SIG-M5 treated with dmso at 0.1 percent for 504 hours (cell line): ENCODE results near the gene CPEB3.

ENCODE experiments used
- DNase-seq: peaks from one replicate; lab custom pipeline; 2025; ENCODE audit not compliant: unreplicated experiment; lab: John Stamatoyannopoulos, UW

Gene CPEB3

DNA sequence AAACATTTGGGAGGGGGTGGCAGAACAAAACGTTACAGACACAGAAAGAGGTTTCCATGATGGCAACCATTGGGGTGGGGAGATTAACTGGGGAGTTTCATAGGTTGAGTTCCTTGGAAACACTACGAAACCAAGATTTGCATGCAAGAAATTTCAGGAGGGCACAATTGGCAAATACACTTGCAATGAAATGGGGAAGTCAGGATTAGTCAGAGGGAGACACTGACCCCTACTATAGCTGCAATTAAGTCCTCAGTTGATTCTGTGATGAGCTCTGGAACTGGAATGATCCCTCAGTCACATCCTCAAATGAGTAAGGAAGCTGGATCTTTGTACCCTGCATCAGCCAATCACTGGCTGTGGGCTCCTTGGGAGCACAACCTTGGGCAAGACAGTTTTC lies 22.1 kb downstream of the CPEB3 start:
- DNase-seq = peak; percentile 76

GRCh38 chr10:92267343-92267742 lies 23.5 kb downstream of the CPEB3 start:
- DNase-seq = no peak

GRCh38 chr10:92265687-92266258 lies 25.1 kb downstream of the CPEB3 start:
- no peak for DNase-seq

DNA sequence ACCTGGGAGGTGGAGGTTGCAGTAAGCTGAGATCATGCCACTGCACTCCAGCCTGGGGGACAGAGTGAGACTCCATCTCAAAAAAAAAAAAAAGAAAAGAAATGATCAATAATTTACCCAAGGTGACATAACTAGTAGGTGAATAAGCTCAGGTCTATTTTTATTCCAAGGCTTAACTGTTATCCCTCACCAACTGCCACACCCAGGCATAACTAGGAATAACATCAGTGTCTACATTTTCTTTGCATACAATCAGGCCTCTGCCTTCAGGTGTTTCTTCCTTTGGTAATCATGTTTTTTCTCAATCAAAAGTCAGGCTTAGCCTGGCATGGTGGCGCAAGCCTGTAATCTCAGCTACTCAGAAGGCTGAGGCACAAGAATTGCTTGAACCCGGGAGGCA lies 26.6 kb downstream of the CPEB3 start:
- DNase-seq = no peak

DNA sequence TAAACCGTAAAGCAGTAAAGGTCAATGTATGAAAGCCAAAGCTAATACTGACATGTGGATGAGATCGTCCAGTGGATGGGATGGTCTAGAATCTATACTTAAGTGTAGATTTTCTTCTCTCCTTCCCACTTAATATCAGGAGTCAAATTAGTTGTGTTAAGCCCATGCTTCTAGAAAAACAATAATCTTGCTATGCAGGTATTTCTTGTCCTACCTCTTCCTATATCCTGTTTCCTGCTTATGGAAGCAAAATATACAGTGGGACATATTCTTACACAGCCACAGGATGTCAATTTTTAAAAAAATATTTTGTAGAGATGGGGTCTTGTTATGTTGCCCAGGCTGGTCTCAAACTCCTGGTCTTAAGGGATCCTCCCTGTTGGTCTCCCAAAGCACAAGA lies 27.5 kb downstream of the CPEB3 start:
- DNase-seq = no peak

DNA sequence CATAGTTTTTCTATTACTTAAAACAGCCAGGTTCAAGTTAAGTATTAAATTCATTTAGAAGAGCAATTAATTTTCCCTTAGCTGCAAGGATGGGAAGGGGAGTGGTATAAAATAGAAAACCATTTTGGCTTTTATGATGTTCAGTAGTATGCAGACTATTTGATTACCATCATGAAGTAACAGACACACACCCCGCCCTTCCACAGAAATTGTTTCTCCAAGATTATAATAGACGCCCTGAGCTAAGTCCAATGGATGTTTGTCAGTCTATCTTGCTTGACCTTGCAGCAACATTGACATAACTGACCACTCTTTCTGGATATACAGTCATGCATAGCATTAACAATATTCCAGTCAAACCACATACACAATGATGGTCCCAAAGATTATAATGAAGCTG lies 42.3 kb downstream of the CPEB3 start:
- DNase-seq = no peak

GRCh38 chr10:92244796-92245195 lies 46.1 kb downstream of the CPEB3 start:
- no peak for DNase-seq

GRCh38 chr10:92242910-92243671 lies 47.8 kb downstream of the CPEB3 start:
- peak; percentile 82 for DNase-seq

DNA sequence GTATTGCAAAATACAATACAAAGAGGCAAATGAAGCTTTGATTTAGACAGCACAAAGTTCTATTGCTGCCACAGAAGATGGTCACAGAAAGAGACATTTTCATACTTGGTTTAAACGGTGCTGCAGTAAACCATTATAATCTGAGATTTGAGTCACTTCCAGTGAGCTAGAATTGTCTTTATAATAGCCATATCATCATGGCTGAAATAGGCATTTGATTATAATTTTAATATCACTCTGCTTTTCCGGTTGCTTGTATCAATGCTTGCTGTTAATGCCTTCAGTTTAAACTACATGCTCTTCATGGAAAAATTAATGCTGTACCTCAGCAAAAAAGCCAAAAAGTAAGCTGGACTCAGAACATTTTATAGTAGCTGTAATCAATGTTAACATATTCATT lies 48.5 kb downstream of the CPEB3 start:
- DNase-seq = no peak

- DNase-seq = no peak
These were observed 49.4 kb downstream of the CPEB3 start for GRCh38 chr10:92241501-92241900.

GRCh38 chr10:92241158-92241500 lies 49.7 kb downstream of the CPEB3 start:
- DNase-seq = no peak

- peak; percentile 91 for DNase-seq
These were observed 50.4 kb downstream of the CPEB3 start for GRCh38 chr10:92240289-92241157.

DNA sequence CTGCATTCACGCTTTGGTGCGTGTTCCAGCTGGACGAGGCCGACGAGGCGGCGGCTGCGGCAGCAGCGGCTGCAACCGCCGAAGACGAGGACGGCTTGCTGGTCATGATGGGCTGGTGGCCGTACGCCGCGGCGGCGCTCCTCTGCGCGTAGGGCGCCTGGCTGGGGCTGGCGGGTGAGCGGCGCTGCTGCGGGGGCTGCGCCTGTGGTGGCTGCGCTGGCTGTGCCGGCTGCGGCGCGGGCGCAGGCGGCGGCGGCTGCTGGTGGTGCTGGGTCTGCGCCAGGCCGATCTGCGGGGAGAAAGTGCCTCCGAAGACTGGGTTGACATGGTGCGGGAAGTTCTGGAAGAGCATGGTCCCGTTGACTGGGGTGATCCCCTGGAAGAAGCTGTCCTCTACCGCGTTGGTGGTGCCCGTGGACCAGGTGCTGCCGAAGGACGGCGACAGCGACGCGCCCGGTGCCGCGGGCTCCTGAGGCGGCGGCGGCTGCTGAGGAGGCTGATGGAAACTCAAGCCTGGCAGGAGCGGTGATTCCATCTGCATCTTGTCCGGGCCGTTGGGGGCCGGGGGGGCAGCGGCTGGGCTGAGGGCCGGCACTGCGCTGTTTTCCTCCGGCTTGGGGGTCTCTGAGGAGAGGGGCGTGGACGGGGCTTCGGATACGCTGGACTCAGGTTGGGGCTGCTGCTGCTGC lies 51.1 kb downstream of the CPEB3 start:
- DNase-seq = no peak

GRCh38 chr10:92239151-92239599 lies 51.7 kb downstream of the CPEB3 start:
- DNase-seq = no peak

GRCh38 chr10:92238586-92239098 lies 52.2 kb downstream of the CPEB3 start:
- DNase-seq = peak; percentile 51

DNA sequence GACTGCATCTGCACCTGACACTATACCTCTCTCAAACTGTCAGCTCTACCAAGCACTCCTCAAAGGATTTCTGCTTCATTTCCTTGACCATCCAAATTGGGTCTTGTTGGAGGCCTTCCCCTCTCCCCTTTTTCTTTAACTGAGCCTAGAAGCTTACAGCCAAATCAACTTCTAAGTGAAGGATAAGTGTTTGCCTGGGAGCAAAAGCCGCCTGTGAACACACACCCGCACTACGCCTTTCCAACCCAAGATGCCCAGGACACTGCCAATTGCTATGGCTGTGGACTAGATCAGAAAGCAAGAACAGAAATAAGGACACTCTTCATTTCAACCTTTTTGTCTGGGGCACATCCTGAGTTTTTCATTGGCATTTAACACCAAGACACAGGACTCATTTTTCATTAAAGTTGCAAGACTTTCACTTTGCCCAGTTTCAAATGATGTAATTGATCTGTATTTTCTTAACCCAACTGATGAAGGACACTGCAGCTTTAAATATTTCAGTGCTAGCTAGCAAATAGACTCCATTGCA lies 52.8 kb downstream of the CPEB3 start:
- no peak for DNase-seq

- no peak for DNase-seq
These were observed 59.7 kb downstream of the CPEB3 start for GRCh38 chr10:92231196-92231595.

- no peak for DNase-seq
These were observed 68.1 kb downstream of the CPEB3 start for GRCh38 chr10:92222603-92223262.

DNA sequence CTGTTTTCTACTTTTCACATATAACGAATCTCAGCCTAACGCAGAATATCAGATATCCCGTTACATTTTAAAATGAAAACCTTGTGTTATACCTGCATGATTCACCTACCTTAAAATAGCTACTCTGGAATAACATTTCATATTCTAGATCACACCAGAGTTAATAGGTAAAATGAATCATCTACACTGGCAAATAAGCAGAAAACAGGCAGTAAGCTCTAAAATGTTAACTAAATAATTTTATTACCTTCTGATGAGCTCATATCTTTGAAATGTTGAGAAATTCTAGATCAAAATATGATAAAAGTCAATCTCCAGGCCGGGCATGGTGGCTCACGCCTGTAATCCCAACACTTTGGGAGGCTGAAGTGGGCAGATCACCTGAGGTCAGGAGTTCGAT lies 71.3 kb downstream of the CPEB3 start:
- no peak for DNase-seq

- DNase-seq = no peak
These were observed 72.3 kb downstream of the CPEB3 start for GRCh38 chr10:92218569-92218968.
